Skin epidermis (tissue), 12 donors: Measurements from ENCODE around the gene METTL26.

ENCODE experiments used
- H3K27ac ChIP-seq, 21 experiments: fragments of 200-600 bp; sonication (generic) in 11 of 21; one replicate each; pipeline ENCODE4 v1.5.0; 2020; ENCODE audit warnings: mild to moderate bottlenecking in 3 of 21, inconsistent platforms in 2 of 21, moderate library complexity in 2 of 21
- H3K4me3 ChIP-seq, 7 experiments: fragments of 200-600 bp; sonication (generic) in 2 of 7; one replicate each; pipeline ENCODE4 v1.5.0; 2020; ENCODE audit warnings: inconsistent platforms in 2 of 7, mild to moderate bottlenecking in 2 of 7, moderate library complexity in 1 of 7

Gene METTL26

GRCh38 chr16:636206-637080 is at the start of gene METTL26:
Gene METTL26, minus strand, starts transcription at chr16:636305. Its CDS starts 15 bp downstream, at chr16:636290.
- peak within 1 kb of the TSS; percentile 59 to 95 (median 88) for H3K27ac ChIP-seq
- H3K4me3 ChIP-seq: peak within 1 kb of the TSS; percentile 62 to 90 (median 73)

- Histone ChIP-seq H3K27ac (peak overlapping the region in 20 of 21 experiments; percentile 46 to 91 (median 84)), H3K4me3 (peak overlapping the region; percentile 45 to 69 (median 64))
Observed at GRCh38 chr16:684961-685696, 49.0 kb upstream of the METTL26 start.

- Histone ChIP-seq H3K27ac (peak within 1 kb of the TSS; percentile 47 to 91 (median 83)), H3K4me3 (peak within 1 kb of the TSS; percentile 45 to 69 (median 64))
Observed at GRCh38 chr16:684071-684794, 48.1 kb upstream of the METTL26 start, which contains the start of gene JMJD8. Gene JMJD8, minus strand, starts transcription at chr16:684334. Its CDS starts 15 bp downstream, at chr16:684319.

GRCh38 chr16:683396-684070 is 47.4 kb upstream of the METTL26 start:
- H3K4me3 ChIP-seq: peak overlapping the region; percentile 45 to 69 (median 64)
- H3K27ac ChIP-seq: peak overlapping the region; percentile 47 to 91 (median 83)

- H3K4me3 ChIP-seq: peak overlapping the region in 5 of 7 experiments; percentile 45 to 88 (median 65)
Observed at GRCh38 chr16:682493-683395, 46.6 kb upstream of the METTL26 start.

GRCh38 chr16:681746-682427 is 45.8 kb upstream of the METTL26 start:
- Histone ChIP-seq H3K27ac (peak overlapping the region in 1 of 21 experiments; percentile 85), H3K4me3 (peak overlapping the region in 2 of 7 experiments; percentile 88 to 91)

More at GRCh38 chr16:682493-683395, 46.6 kb upstream of the METTL26 start:
- H3K27ac ChIP-seq: peak overlapping the region in 3 of 21 experiments; percentile 86 to 87 (median 86)

- Histone ChIP-seq H3K4me3 (peak overlapping the region; percentile 61 to 91 (median 79)), H3K27ac (peak overlapping the region; percentile 59 to 94 (median 87))
Observed at GRCh38 chr16:680967-681745, 45.1 kb upstream of the METTL26 start.

GRCh38 chr16:680625-680945 is 44.5 kb upstream of the METTL26 start:
- Histone ChIP-seq H3K27ac (peak overlapping the region; percentile 59 to 94 (median 87)), H3K4me3 (peak overlapping the region; percentile 61 to 91 (median 79))

GRCh38 chr16:679814-680624 is 43.9 kb upstream of the METTL26 start, which contains the start of gene STUB1:
Gene STUB1, plus strand, starts transcription at chr16:680410. Its CDS starts 116 bp downstream, at chr16:680526.
- peak within 1 kb of the TSS; percentile 59 to 94 (median 87) for H3K27ac ChIP-seq
- H3K4me3 ChIP-seq: peak within 1 kb of the TSS; percentile 61 to 91 (median 79)

- Histone ChIP-seq H3K27ac (peak overlapping the region in 18 of 21 experiments; percentile 13 to 94 (median 68)), H3K4me3 (peak overlapping the region; percentile 38 to 91 (median 79))
Observed at GRCh38 chr16:678858-679813, 43.0 kb upstream of the METTL26 start.

GRCh38 chr16:678209-678857 is 42.2 kb upstream of the METTL26 start:
- peak overlapping the region in 3 of 21 experiments; percentile 65 to 93 (median 73) for H3K27ac ChIP-seq
- H3K4me3 ChIP-seq: peak overlapping the region in 1 of 7 experiments; percentile 4

- Histone ChIP-seq H3K4me3 (peak overlapping the region in 1 of 7 experiments; percentile 4), H3K27ac (peak overlapping the region in 2 of 21 experiments; percentile 14 to 93)
Observed at GRCh38 chr16:677316-678190, 41.4 kb upstream of the METTL26 start.

- H3K4me3 ChIP-seq: no peak overlapping the region
- peak overlapping the region in 1 of 21 experiments; percentile 21 for H3K27ac ChIP-seq
Observed at GRCh38 chr16:676913-677312, 40.8 kb upstream of the METTL26 start.
